ENCODE results near the gene HSFX2.

GRCh38 chrX:149639568-149639967, 44.5 kb upstream of the HSFX2 start:
- TF ChIP-seq CTCF (IDR thresholded peaks at IDR 0.05; ENCODE audit: low read depth, low read length, poor library complexity, severe bottlenecking): no peak
- no peak for TF ChIP-seq EZH2phosphoT487 (IDR thresholded peaks at IDR 0.05; ENCODE audit: borderline replicate concordance, low read length)

Data from DOHH2 (cell line).